Thoracic aorta (tissue), 2 donors: ENCODE data around the gene MOK. TPM values are rescaled to one million over a fixed set of nuclear protein-coding genes. Genes with fewer than 3 reads are reported as not detected.

ENCODE experiments used
- ATAC-seq: fragments of 150-250 bp; one replicate; pipeline ENCODE4 v1.8.0; 2017; ENCODE audit warnings: low read depth; ENCODE audit not compliant: insufficient number of reproducible peaks, low FRiP score
- DNase-seq: peaks from one replicate; pipeline ENCODE4 v3.0.0-alpha.2; 2020; ENCODE audit warnings: low spot score
- H3K27ac ChIP-seq, 2 donors: fragments of 200-600 bp; sonication (generic); 1 replicate in 1 of 2; 2 replicates in 1 of 2; pipeline ENCODE4 v1.5.1; 2016; ENCODE audit warnings: mild to moderate bottlenecking in 2 of 2, moderate library complexity in 2 of 2
- H3K27me3 ChIP-seq: fragments of 200-600 bp; sonication (generic); replicated peaks from 2 replicates; pipeline ENCODE4 v1.6.0; 2016; ENCODE audit warnings: mild to moderate bottlenecking; ENCODE audit not compliant: insufficient read depth
- H3K36me3 ChIP-seq: fragments of 200-600 bp; sonication (generic); one replicate; pipeline ENCODE4 v1.5.1; 2016
- H3K4me1 ChIP-seq, 2 donors: fragments of 200-600 bp; sonication (generic); 1 replicate in 1 of 2; 2 replicates in 1 of 2; pipeline versions ENCODE4 v1.5.1 to v1.6.0; 2016; ENCODE audit warnings: low read depth in 2 of 2, mild to moderate bottlenecking in 1 of 2; ENCODE audit not compliant: control insufficient read depth in 1 of 2
- H3K4me3 ChIP-seq: fragments of 200-600 bp; sonication (generic); 2 replicates; pipeline ENCODE4 v1.5.1; 2016; ENCODE audit warnings: mild to moderate bottlenecking
- H3K9me3 ChIP-seq: fragments of 200-600 bp; sonication (generic); 2 replicates; pipeline ENCODE4 v1.5.1; 2016
- total RNA-seq, 2 donors: library from RNA; depleted of rRNA; stranded (reverse); fragments of >200 nt; gene quantifications; one replicate each; pipeline versions ENCODE4 v1.1.0 to v1.2.3, GENCODE V29; 2016
- TF ChIP-seq, protein P1 (sequence below): fragments of 200-600 bp; sonication (generic); IDR thresholded peaks from one replicate; pipeline ENCODE4 v1.5.1; 2019; ENCODE audit warnings: antibody characterized with exemption

The MOK gene
- total RNA-seq, 2 donors from 2014 or later: 15.0 to 41.0 TPM

DNA sequence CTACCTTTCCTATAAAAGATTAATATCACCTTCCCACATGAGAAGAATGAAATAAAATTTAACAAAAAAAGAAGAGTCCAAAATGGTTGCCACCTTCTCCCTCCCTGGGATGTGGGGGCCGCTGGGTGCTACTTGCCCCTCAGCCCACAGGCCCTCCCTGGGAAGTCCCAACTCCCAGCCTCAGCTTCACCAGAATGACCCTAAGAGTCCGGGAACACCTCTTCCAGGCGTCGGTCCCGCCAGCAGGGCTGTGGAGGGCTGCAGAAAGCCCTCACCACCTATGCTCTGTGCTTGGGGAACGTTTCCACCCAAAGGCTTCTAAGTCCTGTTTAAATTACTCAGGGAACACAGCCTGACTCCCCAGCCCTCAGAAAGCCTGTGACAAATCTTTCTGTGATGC, 71.9 kb downstream of the MOK start:
- TF ChIP-seq, protein P1, sequence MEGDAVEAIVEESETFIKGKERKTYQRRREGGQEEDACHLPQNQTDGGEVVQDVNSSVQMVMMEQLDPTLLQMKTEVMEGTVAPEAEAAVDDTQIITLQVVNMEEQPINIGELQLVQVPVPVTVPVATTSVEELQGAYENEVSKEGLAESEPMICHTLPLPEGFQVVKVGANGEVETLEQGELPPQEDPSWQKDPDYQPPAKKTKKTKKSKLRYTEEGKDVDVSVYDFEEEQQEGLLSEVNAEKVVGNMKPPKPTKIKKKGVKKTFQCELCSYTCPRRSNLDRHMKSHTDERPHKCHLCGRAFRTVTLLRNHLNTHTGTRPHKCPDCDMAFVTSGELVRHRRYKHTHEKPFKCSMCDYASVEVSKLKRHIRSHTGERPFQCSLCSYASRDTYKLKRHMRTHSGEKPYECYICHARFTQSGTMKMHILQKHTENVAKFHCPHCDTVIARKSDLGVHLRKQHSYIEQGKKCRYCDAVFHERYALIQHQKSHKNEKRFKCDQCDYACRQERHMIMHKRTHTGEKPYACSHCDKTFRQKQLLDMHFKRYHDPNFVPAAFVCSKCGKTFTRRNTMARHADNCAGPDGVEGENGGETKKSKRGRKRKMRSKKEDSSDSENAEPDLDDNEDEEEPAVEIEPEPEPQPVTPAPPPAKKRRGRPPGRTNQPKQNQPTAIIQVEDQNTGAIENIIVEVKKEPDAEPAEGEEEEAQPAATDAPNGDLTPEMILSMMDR: no peak
- no peak overlapping the region for H3K4me3 ChIP-seq
- no peaks in the 10 kb centered on the region for H3K36me3 ChIP-seq
- DNase-seq (no peak), ATAC-seq (no peak)
- no peak overlapping the region for H3K27ac ChIP-seq
- no peaks in the 10 kb centered on the region for H3K27me3 ChIP-seq
- H3K9me3 ChIP-seq: no peaks in the 10 kb centered on the region
- peaks cover 0 to 7% of the 10 kb centered on the region in 2 donors for H3K4me1 ChIP-seq

DNA sequence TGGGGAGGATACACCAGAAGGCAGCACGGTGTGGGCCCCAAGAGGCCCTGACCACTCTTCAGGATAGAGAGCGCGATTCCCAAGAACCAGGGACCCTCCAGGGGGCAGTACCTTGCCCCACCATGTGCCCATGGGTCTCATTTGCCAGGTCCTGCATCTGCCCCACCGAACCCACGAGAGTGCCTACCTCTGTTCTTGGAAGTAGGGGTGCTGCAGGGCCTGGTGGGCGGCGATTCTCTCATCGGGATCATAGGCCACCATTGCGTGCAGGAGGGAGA, 72.7 kb downstream of the MOK start:
- no peak for ATAC-seq
- TF ChIP-seq, protein P1: no peak
- no peaks in the 10 kb centered on the region for H3K36me3 ChIP-seq

DNA sequence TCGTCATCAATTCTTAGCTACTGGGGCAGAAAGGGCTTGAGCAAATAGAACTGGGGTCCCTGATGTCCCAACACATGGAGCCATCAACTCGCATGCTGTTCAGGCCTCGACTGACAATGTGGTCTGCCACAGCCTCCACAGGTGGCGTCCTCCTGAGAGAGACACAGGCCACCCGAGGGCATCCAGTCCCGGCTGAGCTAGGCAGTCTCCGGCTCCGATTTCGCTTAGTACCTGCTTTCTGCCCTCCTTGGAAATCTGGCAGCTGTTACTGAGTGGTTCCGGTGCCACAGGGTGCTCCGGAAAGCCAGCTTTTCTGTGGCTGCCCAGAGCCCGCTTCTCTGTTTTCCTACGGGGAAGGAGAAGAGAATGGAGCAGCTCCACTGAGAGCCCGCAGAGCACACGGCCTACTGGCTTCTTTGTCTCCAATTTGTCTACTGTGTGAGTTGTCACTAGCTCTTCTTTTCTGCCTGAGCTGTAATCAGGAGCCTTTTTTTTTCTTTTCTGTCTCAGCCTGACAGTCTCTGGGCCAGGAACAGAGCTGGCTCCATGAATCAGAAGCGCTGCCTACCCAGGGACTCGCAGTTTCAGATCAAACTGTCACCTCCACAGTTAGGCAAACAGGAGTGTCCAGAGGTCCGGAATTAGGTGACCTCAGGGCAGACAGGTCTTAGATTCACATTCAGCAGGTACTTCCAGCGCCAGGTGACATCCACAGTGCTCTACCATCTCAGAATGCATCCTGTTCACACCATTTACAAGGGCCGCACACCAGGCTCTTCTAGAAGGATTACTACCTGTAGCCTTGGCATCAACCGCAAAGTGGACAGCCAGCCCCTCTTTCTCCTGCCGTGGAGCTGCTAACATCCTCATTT, 73.3 kb downstream of the MOK start:
- no peak for DNase-seq

More for the DNA sequence above, 72.7 kb downstream of the MOK start:
- Histone ChIP-seq H3K4me3 (no peak overlapping the region), H3K27me3 (no peaks in the 10 kb centered on the region), H3K9me3 (no peaks in the 10 kb centered on the region), H3K4me1 (peaks cover 0 to 7% of the 10 kb centered on the region in 2 donors), H3K27ac (no peak overlapping the region)
- DNase-seq: no peak

DNA sequence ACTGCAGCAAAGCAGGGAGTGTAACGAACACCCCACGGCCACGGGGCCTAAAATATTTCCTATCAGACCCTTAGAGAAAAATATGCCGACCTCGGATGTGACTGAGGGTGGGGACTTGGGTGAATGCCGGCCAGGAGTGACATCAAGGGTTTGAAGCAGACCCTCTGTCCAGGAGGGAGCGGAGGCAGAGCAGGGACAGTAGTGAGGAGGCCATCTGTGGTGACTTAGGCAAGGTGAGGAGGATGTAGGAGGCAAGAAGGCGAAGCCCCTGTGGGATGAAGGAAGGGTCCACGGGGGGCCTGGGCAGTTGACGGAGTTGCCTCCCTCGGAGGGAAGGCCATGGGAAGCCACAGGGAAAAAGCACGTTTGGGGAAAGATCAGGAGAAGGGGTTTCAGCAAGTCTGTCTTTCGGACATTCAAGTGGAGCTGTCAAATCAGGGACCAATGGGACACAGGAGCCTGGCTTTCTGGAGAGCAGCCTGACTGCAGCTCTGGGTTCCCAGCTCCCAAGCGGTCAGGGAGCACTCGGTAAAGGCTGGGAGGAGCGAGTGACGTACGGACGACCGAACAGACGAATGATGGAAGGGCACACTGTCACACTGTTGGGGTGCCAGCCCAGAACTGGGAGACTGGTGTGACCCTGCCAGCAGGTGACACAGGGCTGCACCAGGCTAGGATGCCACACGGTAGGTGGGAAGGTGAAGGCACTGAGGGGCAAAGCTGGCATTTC, 74.3 kb downstream of the MOK start:
- Histone ChIP-seq H3K4me1 (peaks cover 0 to 7% of the 10 kb centered on the region in 2 donors), H3K27ac (no peak overlapping the region), H3K27me3 (no peaks in the 10 kb centered on the region), H3K36me3 (peaks cover 4% of the 10 kb centered on the region), H3K9me3 (no peaks in the 10 kb centered on the region), H3K4me3 (no peak overlapping the region)
- ATAC-seq (no peak), DNase-seq (no peak)
- TF ChIP-seq, protein P1: no peak

More for the DNA sequence above, 73.3 kb downstream of the MOK start:
- peaks cover 0 to 7% of the 10 kb centered on the region in 2 donors for H3K4me1 ChIP-seq
- no peak for ATAC-seq
- no peaks in the 10 kb centered on the region for H3K36me3 ChIP-seq
- no peaks in the 10 kb centered on the region for H3K27me3 ChIP-seq
- no peak overlapping the region for H3K4me3 ChIP-seq
- no peaks in the 10 kb centered on the region for H3K9me3 ChIP-seq
- H3K27ac ChIP-seq: no peak overlapping the region
- TF ChIP-seq, protein P1: no peak

DNA sequence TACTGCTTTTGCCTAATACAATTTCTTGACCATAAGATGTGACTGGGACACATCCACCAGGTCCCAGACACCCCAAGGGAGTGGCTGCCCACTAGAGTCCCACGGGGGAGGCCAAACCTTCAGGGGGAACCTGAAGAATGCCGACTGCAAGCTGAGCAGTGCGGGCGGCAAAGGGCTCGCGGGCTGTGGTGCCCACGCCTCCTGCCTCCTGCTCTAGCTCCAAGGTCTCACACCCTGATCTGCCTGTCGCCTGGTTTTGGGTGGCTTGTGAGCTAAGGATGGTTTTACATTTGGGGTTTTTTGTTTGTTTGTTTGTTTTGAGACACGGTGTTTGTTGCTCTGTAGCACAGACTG, 75.2 kb downstream of the MOK start:
- Histone ChIP-seq H3K9me3 (no peaks in the 10 kb centered on the region), H3K4me1 (no peaks in the 10 kb centered on the region), H3K36me3 (peaks cover 4% of the 10 kb centered on the region), H3K27me3 (no peaks in the 10 kb centered on the region), H3K4me3 (no peak overlapping the region), H3K27ac (no peak overlapping the region)
- DNase-seq (no peak), ATAC-seq (no peak)
- TF ChIP-seq, protein P1: no peak
